ENCODE results near the gene CCDC197. TPM values are rescaled to one million over a fixed set of nuclear protein-coding genes. Genes with fewer than 3 reads are reported as not detected.

CCDC197 gene
- total and polyA plus RNA-seq, 2 of the 4 experiments (the other 2 are of a cell fraction): not detected

DNA sequence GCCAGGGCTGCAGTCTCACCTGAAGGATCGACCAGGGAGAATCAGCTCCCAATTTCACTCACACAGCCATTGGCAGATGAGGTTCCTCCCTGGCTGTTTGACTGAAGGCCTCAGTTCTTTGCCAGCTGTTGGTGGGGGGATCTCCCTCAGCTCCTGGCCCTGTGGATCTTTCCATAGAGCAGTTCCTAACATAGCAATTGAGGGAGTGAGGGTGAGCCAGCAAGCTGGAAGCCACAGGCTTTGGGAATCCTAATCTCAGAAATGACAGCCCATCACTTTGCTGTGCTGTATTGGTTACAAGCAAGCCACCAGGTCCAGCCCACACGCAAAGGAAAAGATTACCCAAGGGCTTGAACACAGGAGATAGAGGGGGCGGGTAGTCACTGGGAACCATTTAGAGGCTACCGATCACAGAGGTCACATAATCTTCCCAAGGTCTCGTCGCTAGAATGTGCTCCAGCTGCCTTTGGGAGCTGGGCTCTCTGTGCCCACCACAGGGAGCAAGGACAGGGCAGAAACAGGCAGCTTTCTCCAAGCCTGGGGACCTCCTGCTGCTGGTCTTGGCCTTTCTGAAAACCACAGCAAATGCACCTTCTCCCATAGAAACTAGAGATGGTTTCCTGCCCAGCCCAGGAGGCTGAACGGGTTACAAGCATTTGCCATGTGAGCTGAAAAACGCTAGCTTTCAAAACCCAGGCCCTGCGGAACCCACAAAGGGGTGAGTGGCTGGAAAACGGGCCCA is 24.5 kb downstream of the CCDC197 start:
- H2BK5ac ChIP-seq (ENCODE audit: low read depth, low read length, poor library complexity, severe bottlenecking): no peak overlapping the region
- no peak overlapping the region for H2BK15ac ChIP-seq (ENCODE audit: low read depth, low read length)
- no peak overlapping the region for H3K9ac ChIP-seq (ENCODE audit: low read depth, low read length)
- no peak overlapping the region for H4K91ac ChIP-seq (ENCODE audit: insufficient read depth, low read depth, low read length)
- no peaks in the 10 kb centered on the region for H4K20me1 ChIP-seq (ENCODE audit: insufficient read depth, low read length)
- no peak overlapping the region for H4K8ac ChIP-seq (ENCODE audit: low read depth in 2 of 2, low read length in 2 of 2)
- no peak overlapping the region for H3K18ac ChIP-seq (ENCODE audit: low read depth, low read length)
- no peaks in the 10 kb centered on the region for H3K4me1 ChIP-seq (ENCODE audit: control insufficient read depth, insufficient read depth, low read length)
- no peaks in the 10 kb centered on the region for H3K9me3 ChIP-seq (ENCODE audit: control insufficient read depth, insufficient read depth, low read length)
- ATAC-seq (ENCODE audit: low read depth) (no peak), DNase-seq (no peak)
- no peak overlapping the region for H3K56ac ChIP-seq (ENCODE audit: extremely low read depth, insufficient read depth, low read length)
- no peak overlapping the region for H2BK120ac ChIP-seq (ENCODE audit: low read depth, low read length)
- CTCF ChIA-PET: no interaction called here
- no peak overlapping the region for H3K23ac ChIP-seq (ENCODE audit: low read depth, low read length)
- no peak overlapping the region for H2AK9ac ChIP-seq (replicated peaks; ENCODE audit: low read depth, low read length, poor library complexity)
- no peaks in the 10 kb centered on the region for H3K9me1 ChIP-seq (ENCODE audit: insufficient read depth, low read length)
- intact Hi-C loops (cut with micrococcal nuclease) (no loop called here), in situ Hi-C loops (cut with MboI; ENCODE audit: low sequenced_read_pairs) (no loop called here), dilution Hi-C loops (cut with HindIII; ENCODE audit: low sequenced_read_pairs, unreplicated experiment) (no loop called here)
- H3K79me1 ChIP-seq (ENCODE audit: low read depth in 1 of 2, low read length in 2 of 2): no peaks in the 10 kb centered on the region
- H2AK5ac ChIP-seq (ENCODE audit: low read depth, low read length): no peak overlapping the region
- H2BK20ac ChIP-seq (ENCODE audit: low read depth, low read length): no peak overlapping the region
- no peak overlapping the region for H2AFZ ChIP-seq (replicated peaks; ENCODE audit: low read length, poor library complexity)
- no peak overlapping the region for H3K4ac ChIP-seq (ENCODE audit: low read depth, low read length)
- H3K36me3 ChIP-seq (ENCODE audit: control insufficient read depth, insufficient read depth, low read length): no peaks in the 10 kb centered on the region
- H3K27me3 ChIP-seq (ENCODE audit: control insufficient read depth, insufficient read depth, low read length): peaks cover 15% of the 10 kb centered on the region
- POLR2A ChIA-PET (ENCODE audit: unreplicated experiment): no interaction called here
- no peak overlapping the region for H3K27ac ChIP-seq (ENCODE audit: insufficient read depth, low read length)
- H3K4me2 ChIP-seq (ENCODE audit: low read depth, low read length): no peak overlapping the region
- no peak overlapping the region for H4K5ac ChIP-seq (ENCODE audit: low read depth, low read length)
- TF ChIP-seq CEBPB (IDR thresholded peaks at IDR 0.05; ENCODE audit: low read depth, low read length): no peak
- TF ChIP-seq SMC3 (IDR thresholded peaks at IDR 0.05; ENCODE audit: low read depth, low read length): no peak
- TF ChIP-seq NFE2L2 (IDR thresholded peaks at IDR 0.05; ENCODE audit: low read depth, low read length): no peak
- TF ChIP-seq FOS (IDR thresholded peaks at IDR 0.05; ENCODE audit: low read depth, low read length): no peak
- TF ChIP-seq ELK1 (IDR thresholded peaks at IDR 0.05; ENCODE audit: borderline replicate concordance, low read depth, low read length): no peak
- H3K14ac ChIP-seq (replicated peaks; ENCODE audit: low read depth, low read length): no peak overlapping the region
- WGBS, 2 experiments (ENCODE audit: extremely low coverage in 2 of 2, insufficient read length in 1 of 2): 40% methylated on average over 1 of the region's 10 CpGs; no CpG with 5 or more reads in 1 of the 2 experiments
- no peak overlapping the region for H3K4me3 ChIP-seq (ENCODE audit: insufficient read depth, low read depth, low read length)
- no TSS peak for BruUV-seq (replicated peaks)

Data from IMR-90 (cell line).